HS-27A (cell line): ENCODE results near the gene MBLAC1.

Experiments
- DNase-seq: peaks from one replicate; pipeline ENCODE4 v3.0.0-alpha.2; 2012; ENCODE audit warnings: low read depth, missing footprints

The MBLAC1 gene

DNA sequence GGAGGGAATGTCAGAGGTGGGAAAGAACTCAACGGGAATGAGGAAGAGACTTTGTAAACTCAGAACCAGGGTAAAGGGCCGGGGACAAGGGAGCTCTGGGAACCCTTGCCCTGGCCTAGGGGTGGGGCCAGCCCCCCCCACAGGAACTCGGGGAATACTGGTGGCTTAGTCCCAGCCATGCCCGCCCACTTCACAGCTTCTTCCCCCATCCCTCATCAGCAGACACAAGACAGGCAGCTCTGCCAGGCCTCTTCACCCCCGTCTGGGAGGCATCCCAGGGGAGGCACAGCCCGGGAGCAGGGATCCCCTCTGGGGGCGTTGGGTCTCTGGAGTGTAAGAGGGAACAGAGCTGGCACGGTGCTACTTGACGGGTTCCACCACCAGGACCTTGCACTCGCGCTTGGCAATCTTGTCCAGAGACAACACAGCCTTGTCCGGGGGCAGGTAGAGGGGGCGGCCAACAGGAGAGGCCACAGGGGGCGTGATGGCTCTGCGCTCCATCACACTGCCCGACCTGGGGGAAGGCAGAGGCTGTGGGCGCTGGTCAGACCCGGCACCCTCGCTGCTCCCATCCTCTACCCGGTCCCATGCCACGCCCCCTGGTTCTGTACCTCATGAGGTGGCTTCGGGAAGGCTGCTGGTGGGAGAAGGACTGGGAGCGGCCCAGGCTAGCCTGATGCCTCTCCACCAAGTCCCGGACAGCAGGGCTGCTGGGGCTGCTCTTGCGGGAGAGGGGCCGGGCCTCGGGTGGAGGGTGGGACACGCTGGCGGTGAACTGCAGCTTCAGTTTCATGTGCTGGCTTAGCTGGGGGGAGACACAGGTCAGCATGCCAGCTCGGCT is 28.1 kb downstream of the MBLAC1 start:
- no peak for DNase-seq

DNA sequence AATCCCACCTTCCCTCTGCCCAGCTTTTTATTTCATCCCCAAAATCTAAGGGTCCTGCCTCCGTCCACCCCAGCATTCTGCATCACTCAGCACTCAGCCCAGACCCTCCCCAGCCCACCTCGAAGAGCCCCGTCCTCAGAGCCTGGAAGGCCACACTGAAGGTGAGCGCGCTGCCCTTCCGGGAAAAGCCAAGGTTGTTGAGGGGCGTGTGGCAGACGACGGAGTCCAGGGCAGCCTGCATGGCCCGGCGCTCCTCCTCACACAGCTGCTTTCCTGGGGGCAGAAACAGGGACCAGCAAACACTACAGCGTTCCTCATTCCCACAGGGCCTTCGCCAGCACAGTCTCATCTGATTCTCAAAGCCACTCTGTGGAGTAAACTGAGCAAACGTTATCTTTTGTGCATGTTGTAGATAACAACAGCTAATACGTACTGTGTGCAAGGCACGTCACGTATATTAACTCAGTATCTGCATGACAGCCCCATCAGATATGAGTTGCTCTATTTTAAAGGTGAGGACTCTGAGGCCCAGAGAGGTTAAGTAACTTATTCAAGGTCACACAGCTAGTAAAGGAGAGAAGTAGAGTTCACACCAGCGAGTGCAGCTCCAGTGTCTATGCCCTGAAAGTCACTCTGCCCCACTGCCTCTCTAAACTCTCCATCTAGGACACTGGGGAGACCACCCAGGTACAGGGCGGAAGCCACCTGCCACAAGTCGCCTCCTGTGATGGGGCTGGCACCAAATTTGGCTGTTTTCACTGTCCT is 29.0 kb downstream of the MBLAC1 start:
- no peak for DNase-seq

GRCh38 chr7:100156331-100157068 is 29.7 kb downstream of the MBLAC1 start:
- DNase-seq = no peak

- DNase-seq = no peak
Measured at GRCh38 chr7:100157069-100157333, 30.2 kb downstream of the MBLAC1 start.

- DNase-seq = no peak
Measured at GRCh38 chr7:100157334-100158228, 30.8 kb downstream of the MBLAC1 start.

- peak; percentile 46 for DNase-seq
Measured at GRCh38 chr7:100158229-100159098, 31.7 kb downstream of the MBLAC1 start, which contains the start of gene TRAPPC14. TSS of gene TRAPPC14 (minus strand) at chr7:100158723. CDS start at chr7:100158499, 224 bp downstream.

GRCh38 chr7:100159099-100159623 is 32.4 kb downstream of the MBLAC1 start:
- no peak for DNase-seq

GRCh38 chr7:100160067-100160466 is 33.3 kb downstream of the MBLAC1 start:
- no peak for DNase-seq

DNA sequence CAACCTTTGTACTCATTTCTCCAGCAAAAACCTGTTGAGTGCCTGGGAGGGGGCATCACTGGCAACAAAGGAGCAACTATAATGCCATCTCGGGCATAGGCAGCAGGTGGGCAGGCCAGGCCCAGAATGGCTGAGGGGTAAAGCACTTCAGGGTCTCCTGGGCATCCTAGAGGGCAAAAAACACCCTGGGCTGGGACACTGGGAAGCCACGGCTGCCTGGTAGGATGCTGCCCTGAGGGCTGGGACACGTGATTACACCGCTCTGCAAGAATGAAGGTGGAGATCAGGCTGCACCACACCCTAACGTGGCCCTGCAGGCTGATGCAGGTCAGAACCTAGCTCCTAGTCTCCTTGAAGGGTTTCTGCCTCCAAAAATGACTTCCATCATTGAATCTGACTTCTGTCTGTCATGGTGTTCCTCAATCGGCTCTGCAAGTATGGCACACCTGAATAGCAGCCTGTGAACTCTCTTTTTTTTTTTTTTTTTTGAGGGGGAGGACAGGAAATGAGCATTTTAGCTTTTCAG is 36.3 kb downstream of the MBLAC1 start:
- DNase-seq = no peak

- DNase-seq = no peak
Measured at GRCh38 chr7:100163871-100164270, 37.1 kb downstream of the MBLAC1 start.

DNA sequence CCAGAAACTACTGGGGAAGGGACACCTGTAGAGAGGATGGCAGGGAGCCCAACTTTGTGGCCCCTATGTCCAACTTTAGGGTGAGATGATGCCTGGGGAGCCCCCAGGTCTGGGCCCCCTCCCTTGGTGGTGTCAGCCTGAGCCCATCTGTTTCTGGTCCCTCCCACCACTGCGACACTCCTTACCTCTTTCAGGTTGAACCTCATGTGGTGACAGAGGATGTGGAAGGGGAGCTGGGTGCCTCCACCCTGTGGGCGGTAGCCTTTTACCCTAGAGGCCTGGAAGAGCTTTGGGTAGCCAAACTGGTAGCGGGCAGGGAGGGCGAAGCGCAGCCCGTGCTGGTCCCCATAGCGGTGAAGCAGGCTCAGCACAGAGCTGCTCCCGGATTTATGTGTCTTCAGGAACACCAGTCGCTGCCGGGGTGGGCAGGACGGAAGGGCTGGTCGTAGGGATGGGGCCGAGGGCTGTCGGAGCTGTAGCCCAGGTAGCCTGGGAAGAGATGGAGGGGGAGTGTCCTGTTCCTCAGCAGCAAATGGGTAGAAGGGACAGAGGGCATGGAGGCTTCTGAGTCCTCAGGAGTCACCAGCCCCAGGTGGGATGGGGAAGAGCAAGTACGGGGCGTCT is 39.7 kb downstream of the MBLAC1 start:
- DNase-seq = no peak

DNA sequence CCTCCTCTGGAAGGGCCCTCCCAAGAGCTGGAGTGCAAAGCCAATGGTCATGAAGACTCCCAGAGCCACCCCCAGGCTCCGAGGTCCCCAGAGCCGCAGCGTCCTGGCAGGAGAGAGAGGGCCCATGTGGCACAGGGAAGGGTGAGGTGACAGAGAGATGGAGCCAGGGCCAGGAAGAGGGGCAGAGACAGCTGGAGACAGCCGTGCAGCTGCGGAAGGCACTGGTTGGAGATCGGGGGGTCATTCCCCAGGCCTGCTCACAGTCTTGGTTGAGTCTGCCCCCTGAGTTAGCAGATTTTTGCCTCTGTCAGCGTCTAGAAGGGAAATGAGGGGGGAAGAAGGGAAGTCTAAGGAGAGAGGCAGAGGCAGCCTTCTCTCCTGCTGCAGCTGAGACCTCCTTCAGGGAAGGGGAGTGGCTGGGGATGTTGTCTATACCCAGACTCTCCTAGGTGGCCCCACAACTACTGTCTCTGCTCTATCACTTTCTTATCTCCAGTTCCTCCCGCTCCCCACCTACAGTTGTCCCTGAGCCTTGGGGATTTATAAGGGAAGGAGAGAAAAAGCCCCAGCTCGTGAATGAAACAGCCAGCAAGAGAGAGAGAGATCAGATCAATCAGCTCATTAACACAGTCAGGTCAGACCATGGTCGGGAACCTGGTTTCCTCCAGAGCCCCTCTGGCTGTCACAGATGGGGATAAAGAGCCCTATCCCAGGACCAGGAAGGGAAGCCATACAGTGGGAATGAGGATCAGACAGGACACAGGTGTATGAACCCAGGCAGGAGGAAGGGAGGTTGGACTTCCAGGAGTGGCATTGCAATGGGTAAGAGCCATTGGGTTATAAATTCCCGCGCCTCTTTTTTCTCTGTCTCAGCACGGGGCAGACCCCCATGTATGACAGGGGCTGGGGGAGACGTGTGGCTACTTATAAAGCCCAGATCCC is 40.5 kb downstream of the MBLAC1 start:
- no peak for DNase-seq

DNA sequence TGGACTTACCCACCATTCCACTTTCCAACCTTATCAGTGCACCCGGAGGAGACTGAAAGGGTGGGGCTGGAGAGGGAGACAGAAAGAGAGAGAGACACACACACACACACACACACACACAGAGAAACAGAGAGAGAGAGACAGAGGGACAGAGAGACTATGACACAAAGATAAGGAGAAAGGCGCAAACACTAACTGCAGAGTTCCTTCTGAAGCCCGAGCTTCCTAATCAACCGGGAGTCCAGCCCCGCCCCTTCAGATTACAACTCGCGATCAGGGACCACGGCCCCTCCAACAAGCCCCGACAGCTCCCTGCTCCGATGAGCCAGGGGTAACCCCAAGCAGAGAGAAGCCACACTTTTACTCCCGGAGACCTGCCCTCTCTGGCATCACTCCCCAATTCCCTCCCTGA is 41.2 kb downstream of the MBLAC1 start:
- DNase-seq = no peak

GRCh38 chr7:100169147-100169850 is 42.5 kb downstream of the MBLAC1 start:
- no peak for DNase-seq

DNA sequence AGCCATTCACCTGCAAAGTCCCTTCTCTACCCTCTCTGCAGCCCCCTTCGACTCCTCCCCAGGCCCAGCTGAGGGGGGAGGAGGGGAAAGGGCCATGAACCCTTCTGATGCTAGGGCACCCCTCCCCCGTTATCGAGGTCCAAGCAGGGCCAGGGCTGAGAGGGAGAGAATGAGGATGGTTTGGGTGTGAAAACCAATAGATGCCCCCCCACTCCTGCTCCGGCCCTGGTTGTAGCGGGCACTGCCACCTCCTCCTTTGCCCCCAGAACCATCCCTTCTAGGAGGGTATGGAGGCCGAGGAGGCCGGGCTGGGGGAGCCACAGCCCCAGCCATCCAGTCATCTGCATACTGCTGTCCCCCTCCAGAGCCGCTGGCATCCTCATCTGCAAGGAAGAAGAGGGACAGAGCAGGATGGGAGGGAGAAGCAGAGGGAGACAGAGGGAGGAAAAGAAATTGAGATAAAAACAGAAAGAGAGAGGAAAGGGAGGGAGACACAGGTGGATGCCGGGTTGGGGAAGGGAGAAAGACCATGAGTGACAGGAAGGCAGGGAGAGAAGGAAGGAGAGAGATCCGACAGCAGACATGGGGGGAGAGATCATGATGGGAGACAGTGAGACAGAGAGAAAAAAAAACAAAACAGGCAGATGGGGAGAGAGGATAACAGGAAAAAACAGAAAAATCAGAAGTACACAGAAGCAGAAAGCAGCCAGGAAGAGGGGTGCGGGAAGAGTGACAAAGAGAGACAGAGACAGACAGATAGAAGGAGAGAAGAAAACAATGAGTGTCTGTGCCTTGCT is 43.5 kb downstream of the MBLAC1 start:
- no peak for DNase-seq

DNA sequence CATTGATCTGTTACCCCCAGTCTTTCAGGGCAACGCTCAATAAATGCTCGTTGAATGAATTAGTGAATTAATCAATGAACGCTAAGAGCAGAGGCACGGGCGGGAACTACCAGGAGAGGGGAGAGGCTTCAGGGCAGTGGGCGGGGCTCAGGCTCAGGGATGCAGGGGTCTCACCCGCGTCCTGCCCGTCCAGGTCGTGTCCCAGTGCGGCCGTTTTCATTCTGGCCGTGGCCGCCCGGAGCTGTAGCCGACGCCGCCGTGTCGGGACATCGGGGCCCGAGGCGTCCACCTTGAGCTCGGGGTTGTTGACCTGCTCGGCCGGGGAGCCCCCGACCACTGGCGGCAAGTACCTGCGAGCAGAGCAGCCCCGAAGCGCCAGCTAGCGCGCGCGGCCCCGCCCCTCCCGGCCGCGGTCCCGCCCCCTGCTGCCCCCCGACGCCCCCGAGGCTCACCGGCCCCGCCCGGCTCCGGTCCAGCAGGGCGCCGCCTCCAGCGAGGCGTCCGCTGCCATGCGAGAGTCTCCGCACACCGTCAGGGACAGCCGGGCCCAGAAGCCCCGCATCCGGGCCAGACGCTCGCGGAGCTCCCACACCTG is 44.4 kb downstream of the MBLAC1 start:
- DNase-seq = no peak

GRCh38 chr7:100171840-100172239 is 45.1 kb downstream of the MBLAC1 start:
- no peak for DNase-seq
